ENCODE data around the gene SEC22B.
"Not testable (repeated sequence)": the region's sequence is repeated elsewhere in the genome, so short reads cannot be mapped to it uniquely, and the experiment has no call there.

Gene SEC22B

GRCh38 chr1:120122262-120122893 is 53.9 kb downstream of the SEC22B start:
- not testable (repeated sequence) for H3K4me3 ChIP-seq (ENCODE audit: low read depth, low read length)

- H3K4me3 ChIP-seq (ENCODE audit: low read depth, low read length), result not testable (repeated sequence)
Measured at GRCh38 chr1:120121830-120122229, 54.5 kb downstream of the SEC22B start.

DNA sequence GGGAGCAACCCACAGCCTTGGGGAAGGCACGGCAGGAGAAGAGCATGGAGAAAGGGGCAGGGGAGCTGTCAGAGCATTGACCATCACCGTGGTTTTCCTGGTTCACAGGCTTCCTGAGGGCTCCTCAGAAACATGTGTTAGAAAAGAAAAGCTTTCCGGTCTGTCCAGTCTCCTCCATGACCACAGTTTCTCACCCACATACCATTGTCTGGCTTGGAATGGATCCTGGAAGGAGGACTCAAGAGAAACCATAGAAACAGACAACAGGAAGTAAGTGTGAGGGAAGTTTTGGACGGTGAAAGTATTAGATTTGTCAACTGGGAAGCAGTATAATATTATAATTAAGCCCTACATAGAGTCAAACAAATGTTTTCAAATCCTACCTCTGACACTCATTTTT is 55.8 kb downstream of the SEC22B start:
- not testable (repeated sequence) for H3K4me3 ChIP-seq (ENCODE audit: low read depth, low read length)

- not testable (repeated sequence) for H3K4me3 ChIP-seq (ENCODE audit: low read depth, low read length)
Measured at GRCh38 chr1:120117371-120118177, 58.7 kb downstream of the SEC22B start.

GRCh38 chr1:120116094-120116493 is 60.2 kb downstream of the SEC22B start:
- not testable (repeated sequence) for H3K4me3 ChIP-seq (ENCODE audit: low read depth, low read length)

DNA sequence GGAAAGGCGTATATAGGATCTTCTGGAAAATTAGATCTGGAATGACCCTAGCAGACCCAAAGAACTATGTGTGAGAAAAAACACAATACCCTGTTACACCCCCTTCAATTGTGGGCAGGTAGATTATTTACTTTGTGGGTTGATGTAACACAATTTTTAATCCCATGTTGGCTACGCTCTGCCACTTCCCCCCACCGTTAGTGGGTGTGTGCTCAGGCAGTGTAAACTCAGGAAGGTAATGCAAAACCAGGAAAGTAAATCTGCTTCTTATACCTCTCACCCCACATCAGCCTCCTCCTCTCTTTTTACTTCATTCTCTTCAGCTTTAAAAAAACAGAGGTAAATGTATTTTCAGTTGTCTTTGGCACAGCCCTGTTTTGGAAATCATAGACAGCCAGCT is 63.2 kb downstream of the SEC22B start:
- H3K4me3 ChIP-seq (ENCODE audit: low read depth, low read length), result not testable (repeated sequence)

DNA sequence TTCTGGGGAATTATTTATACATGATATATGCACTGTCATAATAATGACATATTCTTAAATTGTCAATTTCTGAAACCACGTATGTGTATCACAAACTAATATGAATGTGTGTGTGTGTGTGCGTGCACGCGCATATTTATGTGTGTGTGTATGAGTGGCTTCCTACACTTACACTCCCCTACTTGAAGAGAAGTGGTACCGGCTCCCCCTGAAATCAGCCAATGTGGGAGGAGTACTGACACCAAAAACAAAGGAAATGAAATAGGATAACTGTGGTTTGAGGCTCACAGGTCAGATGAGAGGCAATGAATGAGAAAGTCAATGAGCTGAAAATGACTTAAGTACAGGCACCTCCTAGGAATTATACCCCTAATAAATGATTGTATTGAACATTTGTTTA is 64.1 kb downstream of the SEC22B start:
- H3K4me3 ChIP-seq (ENCODE audit: low read depth, low read length), result not testable (repeated sequence)

GRCh38 chr1:120111771-120112170 is 64.5 kb downstream of the SEC22B start:
- H3K4me3 ChIP-seq (ENCODE audit: low read depth, low read length), result not testable (repeated sequence)

GRCh38 chr1:120111008-120111407 is 65.3 kb downstream of the SEC22B start:
- H3K4me3 ChIP-seq (ENCODE audit: low read depth, low read length), result not testable (repeated sequence)

DNA sequence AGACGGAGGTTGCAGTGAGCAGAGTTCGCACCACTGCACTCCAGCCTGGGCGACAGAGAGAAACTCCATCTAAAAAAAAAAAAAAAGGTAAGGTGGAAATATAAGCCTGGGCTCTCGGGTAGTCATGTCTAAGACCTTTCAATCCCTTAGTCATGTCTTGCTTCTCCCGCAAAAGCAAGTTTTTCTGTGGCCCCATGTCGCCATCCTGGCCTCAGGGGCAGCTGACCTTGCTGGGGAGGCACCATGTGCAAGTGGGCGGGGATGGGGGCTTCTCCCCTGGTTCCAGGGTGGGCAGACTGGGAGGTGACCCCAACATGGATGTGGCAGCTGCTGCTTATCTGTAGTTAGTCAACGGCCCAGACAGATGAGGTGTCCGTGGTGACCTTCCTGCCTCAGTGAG is 66.7 kb downstream of the SEC22B start:
- H3K4me3 ChIP-seq (ENCODE audit: low read depth, low read length), result not testable (repeated sequence)

GRCh38 chr1:120109180-120109579 is 67.1 kb downstream of the SEC22B start:
- not testable (repeated sequence) for H3K4me3 ChIP-seq (ENCODE audit: low read depth, low read length)

- H3K4me3 ChIP-seq (ENCODE audit: low read depth, low read length), result not testable (repeated sequence)
Measured at GRCh38 chr1:120105288-120105687, 71.0 kb downstream of the SEC22B start.

- not testable (repeated sequence) for H3K4me3 ChIP-seq (ENCODE audit: low read depth, low read length)
Measured at GRCh38 chr1:120103768-120104167, 72.6 kb downstream of the SEC22B start.

DNA sequence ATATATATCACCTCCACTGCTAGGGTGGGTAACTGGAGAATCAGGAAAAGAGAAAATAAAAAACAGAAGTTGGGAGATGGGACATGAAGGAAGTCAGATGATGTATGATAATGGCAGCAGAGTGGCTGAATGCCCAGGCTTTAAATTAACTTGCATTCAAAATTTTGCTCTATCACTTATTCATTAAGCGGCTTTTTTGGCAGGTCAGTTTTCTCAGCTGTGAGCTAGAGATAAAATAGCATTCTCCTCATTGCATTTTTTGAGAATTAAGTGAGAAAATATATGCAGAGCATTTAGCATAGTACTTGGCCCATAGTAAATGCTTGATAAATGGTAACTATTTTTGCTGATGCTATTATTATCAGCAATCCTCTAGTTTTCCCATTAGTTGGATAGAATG is 74.7 kb downstream of the SEC22B start:
- not testable (repeated sequence) for H3K4me3 ChIP-seq (ENCODE audit: low read depth, low read length)
